Transverse colon (tissue), 3 donors: ENCODE measurements around the gene SCN5A.

Experiments
- CTCF ChIP-seq, 5 experiments: fragments of 200-600 bp in 3 of 5; fragments of 450-650 bp in 2 of 5; sonication (generic) in 3 of 5; IDR thresholded peaks; 1 replicate in 2 of 5; 2 replicates in 3 of 5; pipeline ENCODE4 v1.5.1; 2016 to 2017; ENCODE audit warnings: antibody characterized with exemption in 5 of 5, inconsistent platforms in 3 of 5, mild to moderate bottlenecking in 2 of 5, moderate library complexity in 1 of 5
- POLR2A ChIP-seq: fragments of 450-650 bp; IDR thresholded peaks from one replicate; pipeline ENCODE4 v1.6.1; 2016; ENCODE audit warnings: antibody characterized with exemption, mild to moderate bottlenecking, moderate library complexity

GRCh38 chr3:38600551-38600950 lies 48.9 kb downstream of the SCN5A start:
- no peak for TF ChIP-seq CTCF (IDR thresholded peaks at IDR 0.05)
- no peak for TF ChIP-seq POLR2A
